ENCODE measurements around the gene RHOA. TPM values are rescaled to one million over a fixed set of nuclear protein-coding genes. Genes with fewer than 3 reads are reported as not detected.

The RHOA gene
- total RNA-seq, 1 experiment from 2014 or later: 278 TPM

DNA sequence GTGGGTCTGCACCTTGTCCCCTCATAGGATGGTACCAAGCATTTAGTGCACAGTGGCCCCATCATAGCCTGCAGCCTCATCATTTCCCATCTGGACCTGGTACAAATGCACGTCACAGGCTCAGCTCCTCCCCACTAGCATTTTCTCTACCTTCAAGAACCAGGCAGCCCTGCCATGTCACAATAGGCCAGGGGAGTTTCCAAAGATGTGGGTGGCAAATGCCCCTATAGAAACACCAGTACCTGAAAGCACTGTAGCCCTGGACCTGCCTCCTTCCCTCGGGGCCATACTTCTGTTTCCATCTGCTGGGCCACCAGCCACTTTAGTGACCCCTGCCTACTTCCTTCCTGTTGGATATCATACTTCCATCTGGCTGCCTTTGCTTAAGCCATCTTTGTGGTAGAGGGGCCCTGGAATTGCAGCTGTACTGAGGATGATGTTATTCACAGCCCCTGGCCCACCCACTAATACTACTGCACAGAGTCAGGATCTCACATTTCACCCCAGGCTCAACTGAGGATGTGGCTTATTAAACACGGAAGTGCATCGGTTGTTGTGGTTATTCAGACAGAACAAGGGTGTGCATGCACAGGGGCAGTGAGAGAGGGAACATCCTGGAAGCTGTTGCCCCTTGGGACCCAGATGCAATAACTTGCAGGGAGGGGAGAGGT lies 4.3 kb upstream of the RHOA start:
- no peak overlapping the region for H3K27ac ChIP-seq (ENCODE audit: low read length)
- H3K4me1 ChIP-seq (ENCODE audit: insufficient read depth, low read length): peaks cover 36% of the 10 kb centered on the region
- no peak for ATAC-seq
- ChIA-PET POLR2A (ENCODE audit: unreplicated experiment) (no interaction called here), CTCF (interaction anchor here (1.0 to 1.4 kb wide), 3 partner anchors 33 to 256 kb away, joined by 3 to 6 read pairs (median 5); no protein-coding TSS in a partner anchor)
- TF ChIP-seq EZH2 (IDR thresholded peaks at IDR 0.05; ENCODE audit: low read length, unreplicated experiment): no peak
- TF ChIP-seq EZH2phosphoT487 (IDR thresholded peaks at IDR 0.05; ENCODE audit: borderline replicate concordance, low read length): no peak
- TF ChIP-seq, protein P1, sequence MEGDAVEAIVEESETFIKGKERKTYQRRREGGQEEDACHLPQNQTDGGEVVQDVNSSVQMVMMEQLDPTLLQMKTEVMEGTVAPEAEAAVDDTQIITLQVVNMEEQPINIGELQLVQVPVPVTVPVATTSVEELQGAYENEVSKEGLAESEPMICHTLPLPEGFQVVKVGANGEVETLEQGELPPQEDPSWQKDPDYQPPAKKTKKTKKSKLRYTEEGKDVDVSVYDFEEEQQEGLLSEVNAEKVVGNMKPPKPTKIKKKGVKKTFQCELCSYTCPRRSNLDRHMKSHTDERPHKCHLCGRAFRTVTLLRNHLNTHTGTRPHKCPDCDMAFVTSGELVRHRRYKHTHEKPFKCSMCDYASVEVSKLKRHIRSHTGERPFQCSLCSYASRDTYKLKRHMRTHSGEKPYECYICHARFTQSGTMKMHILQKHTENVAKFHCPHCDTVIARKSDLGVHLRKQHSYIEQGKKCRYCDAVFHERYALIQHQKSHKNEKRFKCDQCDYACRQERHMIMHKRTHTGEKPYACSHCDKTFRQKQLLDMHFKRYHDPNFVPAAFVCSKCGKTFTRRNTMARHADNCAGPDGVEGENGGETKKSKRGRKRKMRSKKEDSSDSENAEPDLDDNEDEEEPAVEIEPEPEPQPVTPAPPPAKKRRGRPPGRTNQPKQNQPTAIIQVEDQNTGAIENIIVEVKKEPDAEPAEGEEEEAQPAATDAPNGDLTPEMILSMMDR (conservative IDR thresholded peaks at IDR 0.05; ENCODE audit: low read depth, low read length): no peak
- peaks cover 5% of the 10 kb centered on the region; the same call in 1 of the 2 replicates for H3K36me3 ChIP-seq (ENCODE audit: low read depth, low read length)
- H3K4me3 ChIP-seq (ENCODE audit: low read length): no peak overlapping the region
- no peaks in the 10 kb centered on the region for H3K9me3 ChIP-seq (ENCODE audit: low read length)
- peaks cover 6% of the 10 kb centered on the region for H3F3A ChIP-seq (ENCODE audit: low read length, unreplicated experiment)
- H4K20me1 ChIP-seq (ENCODE audit: low read length): peaks cover 3% of the 10 kb centered on the region
- peaks cover 24% of the 10 kb centered on the region for H3K79me2 ChIP-seq (ENCODE audit: low read length)
- H3K9me2 ChIP-seq (replicated peaks; ENCODE audit: low read length): no peaks in the 10 kb centered on the region
- intact Hi-C loops (cut with micrococcal nuclease): loop anchor here (1.0 kb wide), 1 partner anchor 33 kb away; no protein-coding TSS in a partner anchor
- no peak for DNase-seq
- H3K27me3 ChIP-seq (ENCODE audit: low read length): no peaks in the 10 kb centered on the region
- H2AFZ ChIP-seq (ENCODE audit: low read length): no peak overlapping the region
- BruUV-seq (replicated peaks): no TSS peak
- no peak overlapping the region for H3K4me2 ChIP-seq (ENCODE audit: low read length)
- no peak overlapping the region for H3K9ac ChIP-seq (ENCODE audit: low read length)

DNA sequence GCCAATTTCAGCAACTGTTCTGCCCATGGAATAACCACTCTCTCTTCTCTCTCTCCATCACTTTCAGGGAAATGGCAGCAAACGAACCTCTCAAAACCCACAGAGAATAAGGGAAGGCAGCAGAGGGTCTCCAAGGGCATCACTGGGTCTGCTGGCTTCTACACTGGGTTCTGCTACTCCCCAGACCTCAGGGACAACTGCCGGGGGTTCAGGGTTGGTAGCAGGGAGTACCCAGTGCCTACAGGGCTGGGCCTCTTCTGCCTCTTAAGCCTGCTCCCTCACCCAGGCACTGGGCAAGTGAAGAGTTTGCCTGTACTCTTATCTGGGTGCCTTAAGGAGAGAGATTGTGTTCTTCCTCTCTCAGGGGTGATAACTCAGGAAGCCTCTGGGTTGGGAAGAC lies 3.0 kb upstream of the RHOA start:
- ATAC-seq (no peak), DNase-seq (no peak)
- H3F3A ChIP-seq (ENCODE audit: low read length, unreplicated experiment): no peaks in the 10 kb centered on the region
- no peak overlapping the region for H2AFZ ChIP-seq (ENCODE audit: low read length)
- H3K27me3 ChIP-seq (ENCODE audit: low read length): no peaks in the 10 kb centered on the region
- POLR2A ChIA-PET (ENCODE audit: unreplicated experiment): no interaction called here
- CTCF ChIA-PET: no interaction called here
- no peak overlapping the region for H3K27ac ChIP-seq (ENCODE audit: low read length)
- H3K79me2 ChIP-seq (ENCODE audit: low read length): peaks cover 37% of the 10 kb centered on the region
- H3K9ac ChIP-seq (ENCODE audit: low read length): no peak overlapping the region
- H3K4me3 ChIP-seq (ENCODE audit: low read length): no peak overlapping the region
- peaks cover 16% of the 10 kb centered on the region for H4K20me1 ChIP-seq (ENCODE audit: low read length)
- H3K4me1 ChIP-seq (ENCODE audit: insufficient read depth, low read length): peaks cover 35% of the 10 kb centered on the region
- peaks cover 5% of the 10 kb centered on the region; the same call in 1 of the 2 replicates for H3K36me3 ChIP-seq (ENCODE audit: low read depth, low read length)
- no peaks in the 10 kb centered on the region for H3K9me2 ChIP-seq (replicated peaks; ENCODE audit: low read length)
- no peak overlapping the region for H3K4me2 ChIP-seq (ENCODE audit: low read length)
- H3K9me3 ChIP-seq (ENCODE audit: low read length): no peaks in the 10 kb centered on the region
- TF ChIP-seq EZH2 (IDR thresholded peaks at IDR 0.05; ENCODE audit: low read length, unreplicated experiment): no peak
- no peak for TF ChIP-seq EZH2phosphoT487 (IDR thresholded peaks at IDR 0.05; ENCODE audit: borderline replicate concordance, low read length)
- TF ChIP-seq, protein P1 (conservative IDR thresholded peaks at IDR 0.05; ENCODE audit: low read depth, low read length): no peak
- intact Hi-C loops (cut with micrococcal nuclease): loop anchor here (1.0 to 5.0 kb wide), 2 partner anchors 35 to 282 kb away; partner anchors contain the start of gene LAMB2
- BruUV-seq (replicated peaks): no TSS peak

DNA sequence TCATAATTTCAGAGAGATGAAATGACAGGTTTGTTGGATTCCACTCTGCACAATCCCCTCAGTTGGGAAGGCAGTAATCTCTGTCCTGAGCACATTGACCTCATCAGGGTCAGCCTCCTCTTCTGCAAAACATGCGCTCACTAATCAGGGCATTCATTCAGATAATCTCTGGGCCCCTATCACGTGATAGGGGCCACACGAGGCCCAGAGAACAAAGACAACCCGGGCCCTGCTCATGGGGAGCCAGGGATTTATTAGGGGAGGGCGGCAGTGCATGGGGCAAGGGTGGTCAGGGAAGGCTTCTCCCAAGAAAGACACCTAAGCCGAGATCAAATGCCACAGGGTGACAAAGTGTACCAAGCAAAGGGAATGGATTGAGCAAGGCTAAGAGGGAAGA lies 1.6 kb upstream of the RHOA start:
- Histone ChIP-seq H3K79me2 (ENCODE audit: low read length) (peaks cover 51% of the 10 kb centered on the region), H4K20me1 (ENCODE audit: low read length) (peaks cover 26% of the 10 kb centered on the region), H3F3A (ENCODE audit: low read length, unreplicated experiment) (no peaks in the 10 kb centered on the region), H3K36me3 (ENCODE audit: low read depth, low read length) (peaks cover 5% of the 10 kb centered on the region; the same call in 1 of the 2 replicates), H3K9ac (ENCODE audit: low read length) (peak overlapping the region; percentile 93; the same call in 1 of the 2 replicates), H3K4me3 (ENCODE audit: low read length) (peak overlapping the region; percentile 83), H3K9me2 (replicated peaks; ENCODE audit: low read length) (no peaks in the 10 kb centered on the region), H3K4me2 (ENCODE audit: low read length) (peak overlapping the region; percentile 91), H3K27ac (ENCODE audit: low read length) (no peak overlapping the region), H3K9me3 (ENCODE audit: low read length) (no peaks in the 10 kb centered on the region), H2AFZ (ENCODE audit: low read length) (no peak overlapping the region), H3K27me3 (ENCODE audit: low read length) (no peaks in the 10 kb centered on the region), H3K4me1 (ENCODE audit: insufficient read depth, low read length) (peaks cover 39% of the 10 kb centered on the region)
- ChIA-PET CTCF (no interaction called here), POLR2A (ENCODE audit: unreplicated experiment) (no interaction called here)
- TF ChIP-seq EZH2 (IDR thresholded peaks at IDR 0.05; ENCODE audit: low read length, unreplicated experiment) (no peak), EZH2phosphoT487 (IDR thresholded peaks at IDR 0.05; ENCODE audit: borderline replicate concordance, low read length) (no peak)
- TF ChIP-seq, protein P1 (conservative IDR thresholded peaks at IDR 0.05; ENCODE audit: low read depth, low read length): no peak
- BruUV-seq (replicated peaks): no TSS peak
- ATAC-seq: no peak
- intact Hi-C loops (cut with micrococcal nuclease): loop anchor here (2.0 to 5.0 kb wide), 2 partner anchors 67 to 281 kb away; partner anchors contain the start of gene LAMB2
- DNase-seq: no peak

Measured in PC-3 (cell line).